ENCODE data around the gene DSCAML1. TPM values are rescaled to one million over a fixed set of nuclear protein-coding genes. Genes with fewer than 3 reads are reported as not detected.

Gene DSCAML1
- total and polyA plus RNA-seq, 12 donors = 0.16 to 1.5 (median 0.57) TPM

DNA sequence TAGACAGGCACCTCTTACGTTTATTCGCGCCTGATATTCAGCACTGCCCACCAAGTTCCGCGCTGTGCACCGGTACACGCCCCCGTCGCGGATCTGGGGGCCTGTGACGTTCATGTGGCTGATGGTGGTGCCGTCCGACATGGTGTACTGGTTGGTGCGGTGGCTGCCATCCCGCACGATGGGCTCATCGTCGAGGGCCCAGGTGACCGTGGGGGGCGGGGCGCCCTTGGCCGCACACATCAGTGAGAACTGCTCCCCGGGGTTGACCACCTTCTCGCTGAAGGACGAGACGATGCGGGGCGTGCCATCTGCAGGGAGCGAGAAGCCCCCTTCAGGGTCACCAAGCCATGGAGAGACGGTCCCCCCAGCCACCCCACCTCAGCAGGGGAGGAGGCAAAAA lies 278.6 kb downstream of the DSCAML1 start:
- Histone ChIP-seq H3K4me3 (no peak overlapping the region), H3K27ac (no peak overlapping the region), H3K4me1 (no peaks in the 10 kb centered on the region), H3K27me3 (no peaks in the 10 kb centered on the region), H3K36me3 (peaks cover 0 to 37% (median 0%) of the 10 kb centered on the region in 9 donors), H3K9me3 (no peaks in the 10 kb centered on the region)
- TF ChIP-seq, protein P1, sequence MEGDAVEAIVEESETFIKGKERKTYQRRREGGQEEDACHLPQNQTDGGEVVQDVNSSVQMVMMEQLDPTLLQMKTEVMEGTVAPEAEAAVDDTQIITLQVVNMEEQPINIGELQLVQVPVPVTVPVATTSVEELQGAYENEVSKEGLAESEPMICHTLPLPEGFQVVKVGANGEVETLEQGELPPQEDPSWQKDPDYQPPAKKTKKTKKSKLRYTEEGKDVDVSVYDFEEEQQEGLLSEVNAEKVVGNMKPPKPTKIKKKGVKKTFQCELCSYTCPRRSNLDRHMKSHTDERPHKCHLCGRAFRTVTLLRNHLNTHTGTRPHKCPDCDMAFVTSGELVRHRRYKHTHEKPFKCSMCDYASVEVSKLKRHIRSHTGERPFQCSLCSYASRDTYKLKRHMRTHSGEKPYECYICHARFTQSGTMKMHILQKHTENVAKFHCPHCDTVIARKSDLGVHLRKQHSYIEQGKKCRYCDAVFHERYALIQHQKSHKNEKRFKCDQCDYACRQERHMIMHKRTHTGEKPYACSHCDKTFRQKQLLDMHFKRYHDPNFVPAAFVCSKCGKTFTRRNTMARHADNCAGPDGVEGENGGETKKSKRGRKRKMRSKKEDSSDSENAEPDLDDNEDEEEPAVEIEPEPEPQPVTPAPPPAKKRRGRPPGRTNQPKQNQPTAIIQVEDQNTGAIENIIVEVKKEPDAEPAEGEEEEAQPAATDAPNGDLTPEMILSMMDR (IDR thresholded peaks at IDR 0.05) = no peak
- DNase-seq (no peak), ATAC-seq (no peak)
- WGBS, 2 donors = 95 to 97% methylated on average over 30 of the region's 30 CpGs
- intact Hi-C loops (cut with DNase I) = loop anchor here in 1 of 10 donors (10.0 kb wide), 1 partner anchor 126 kb away; no protein-coding TSS in a partner anchor

- H3K36me3 ChIP-seq = peaks cover 0 to 34% (median 0%) of the 10 kb centered on the region in 9 donors
- WGBS, 2 donors = 84 to 89% methylated on average over 4 of the region's 4 CpGs
- intact Hi-C loops (cut with DNase I) = loop anchor here in 1 of 10 donors (10.0 kb wide), 1 partner anchor 128 kb away; no protein-coding TSS in a partner anchor
- H3K4me3 ChIP-seq = no peak overlapping the region
- peaks cover 0 to 3% (median 0%) of the 10 kb centered on the region in 9 donors for H3K4me1 ChIP-seq
- H3K27me3 ChIP-seq = peaks cover 0 to 3% (median 0%) of the 10 kb centered on the region in 7 donors
- H3K27ac ChIP-seq = no peak overlapping the region
- TF ChIP-seq, protein P1 (IDR thresholded peaks at IDR 0.05) = no peak
- H3K9me3 ChIP-seq = no peaks in the 10 kb centered on the region
- DNase-seq (no peak), ATAC-seq (no peak)
Observed at GRCh38 chr11:117517097-117517496, 279.9 kb downstream of the DSCAML1 start.

- H3K27ac ChIP-seq = no peak overlapping the region
- H3K36me3 ChIP-seq = peaks cover 0 to 32% (median 0%) of the 10 kb centered on the region in 9 donors
- no peak for ATAC-seq
- TF ChIP-seq, protein P1 (IDR thresholded peaks at IDR 0.05) = no peak
- H3K9me3 ChIP-seq = no peaks in the 10 kb centered on the region
- intact Hi-C loops (cut with DNase I) = loop anchor here in 1 of 10 donors (10.0 kb wide), 1 partner anchor 129 kb away; no protein-coding TSS in a partner anchor
- DNase-seq = no peak
- H3K4me1 ChIP-seq = peaks cover 0 to 11% (median 0%) of the 10 kb centered on the region in 9 donors
- WGBS, 2 donors = 92 to 93% methylated on average over 21 of the region's 21 CpGs
- peaks cover 0 to 13% (median 0%) of the 10 kb centered on the region in 7 donors for H3K27me3 ChIP-seq
- no peak overlapping the region for H3K4me3 ChIP-seq
Observed at GRCh38 chr11:117515892-117516787, 280.9 kb downstream of the DSCAML1 start.

GRCh38 chr11:117514256-117514655 lies 282.8 kb downstream of the DSCAML1 start:
- Histone ChIP-seq H3K27ac (no peak overlapping the region), H3K27me3 (peaks cover 0 to 16% (median 0%) of the 10 kb centered on the region in 7 donors), H3K4me3 (no peak overlapping the region), H3K36me3 (peaks cover 0 to 17% (median 0%) of the 10 kb centered on the region in 9 donors), H3K4me1 (peaks cover 0 to 11% (median 0%) of the 10 kb centered on the region in 9 donors), H3K9me3 (no peaks in the 10 kb centered on the region)
- ATAC-seq (no peak), DNase-seq (no peak)
- TF ChIP-seq, protein P1 (IDR thresholded peaks at IDR 0.05) = no peak
- WGBS, 2 donors = 81 to 87% methylated on average over 4 of the region's 4 CpGs
- intact Hi-C loops (cut with DNase I) = loop anchor here in 1 of 10 donors (10.0 kb wide), 1 partner anchor 131 kb away; no protein-coding TSS in a partner anchor

All from heart right ventricle (tissue), 16 donors.